ENCODE measurements around the gene FRYL. TPM values are rescaled to one million over a fixed set of nuclear protein-coding genes. Genes with fewer than 3 reads are reported as not detected.

FRYL gene
- total and polyA plus RNA-seq, 2 of the 13 experiments (the other 11 are each of a cell fraction or from before 2014, with no cell fraction given) = 9.7 to 19.6 TPM

DNA sequence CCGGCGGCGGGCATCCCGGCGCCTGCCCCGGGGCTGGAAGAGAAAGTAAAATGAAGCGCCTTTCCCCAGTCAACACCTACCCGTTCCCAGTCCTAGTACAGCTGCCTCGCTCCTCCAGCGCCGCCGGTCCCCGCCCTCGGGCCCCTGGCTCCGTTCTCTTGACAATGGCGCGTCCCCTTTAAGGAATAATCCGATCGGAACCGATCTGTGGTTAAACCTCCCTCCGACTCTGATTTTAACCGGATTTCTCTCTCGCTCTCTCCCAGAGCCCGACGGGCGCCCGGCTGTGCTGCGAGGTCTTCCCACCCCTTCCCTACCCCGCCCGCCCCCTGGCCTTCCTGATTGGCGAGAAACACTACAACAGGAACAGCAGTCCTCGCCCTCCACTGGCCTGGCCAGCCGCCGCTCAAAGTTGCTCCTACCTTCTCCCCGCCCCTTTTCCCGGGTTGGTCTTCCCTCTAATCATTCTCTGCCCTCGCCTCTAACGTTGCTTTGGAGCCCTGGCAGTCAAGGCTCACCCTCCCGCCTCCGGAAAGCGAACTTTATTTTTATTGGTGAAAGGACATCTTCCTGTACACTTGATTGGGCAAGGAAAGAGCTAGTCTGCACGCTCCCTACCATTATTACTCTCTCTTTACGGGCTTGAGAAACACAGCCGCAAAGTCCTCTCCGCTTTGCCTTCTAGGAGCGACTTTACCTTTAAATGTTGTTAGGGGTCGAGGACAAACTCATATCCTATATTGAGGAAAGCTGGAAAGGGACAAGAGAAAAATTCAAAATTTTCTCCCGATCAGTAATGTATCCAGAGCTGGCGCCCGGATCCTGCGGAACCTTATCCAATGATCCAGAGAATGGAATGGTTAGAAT is at the start of gene FRYL (continued):
- TF ChIP-seq, protein P1, sequence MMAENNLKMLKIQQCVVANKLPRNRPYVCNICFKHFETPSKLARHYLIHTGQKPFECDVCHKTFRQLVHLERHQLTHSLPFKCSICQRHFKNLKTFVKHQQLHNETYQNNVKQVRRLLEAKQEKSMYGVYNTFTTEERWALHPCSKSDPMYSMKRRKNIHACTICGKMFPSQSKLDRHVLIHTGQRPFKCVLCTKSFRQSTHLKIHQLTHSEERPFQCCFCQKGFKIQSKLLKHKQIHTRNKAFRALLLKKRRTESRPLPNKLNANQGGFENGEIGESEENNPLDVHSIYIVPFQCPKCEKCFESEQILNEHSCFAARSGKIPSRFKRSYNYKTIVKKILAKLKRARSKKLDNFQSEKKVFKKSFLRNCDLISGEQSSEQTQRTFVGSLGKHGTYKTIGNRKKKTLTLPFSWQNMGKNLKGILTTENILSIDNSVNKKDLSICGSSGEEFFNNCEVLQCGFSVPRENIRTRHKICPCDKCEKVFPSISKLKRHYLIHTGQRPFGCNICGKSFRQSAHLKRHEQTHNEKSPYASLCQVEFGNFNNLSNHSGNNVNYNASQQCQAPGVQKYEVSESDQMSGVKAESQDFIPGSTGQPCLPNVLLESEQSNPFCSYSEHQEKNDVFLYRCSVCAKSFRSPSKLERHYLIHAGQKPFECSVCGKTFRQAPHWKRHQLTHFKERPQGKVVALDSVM (CRISPR knock-in tag; IDR thresholded peaks at IDR 0.05) = no peak
- TF ChIP-seq, protein P2, sequence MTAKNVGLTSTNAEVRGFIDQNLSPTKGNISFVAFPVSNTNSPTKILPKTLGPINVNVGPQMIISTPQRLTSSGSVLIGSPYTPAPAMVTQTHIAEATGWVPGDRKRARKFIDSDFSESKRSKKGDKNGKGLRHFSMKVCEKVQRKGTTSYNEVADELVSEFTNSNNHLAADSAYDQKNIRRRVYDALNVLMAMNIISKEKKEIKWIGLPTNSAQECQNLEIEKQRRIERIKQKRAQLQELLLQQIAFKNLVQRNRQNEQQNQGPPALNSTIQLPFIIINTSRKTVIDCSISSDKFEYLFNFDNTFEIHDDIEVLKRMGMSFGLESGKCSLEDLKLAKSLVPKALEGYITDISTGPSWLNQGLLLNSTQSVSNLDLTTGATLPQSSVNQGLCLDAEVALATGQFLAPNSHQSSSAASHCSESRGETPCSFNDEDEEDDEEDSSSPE (CRISPR knock-in tag; IDR thresholded peaks at IDR 0.05) = peak; percentile 35
- no peak for TF ChIP-seq ZSCAN21 (CRISPR knock-in tag; IDR thresholded peaks at IDR 0.05; ENCODE audit: borderline replicate concordance)
- no peak for TF ChIP-seq ETV5 (CRISPR knock-in tag; IDR thresholded peaks at IDR 0.05; ENCODE audit: borderline replicate concordance)
- TF ChIP-seq, protein P3, sequence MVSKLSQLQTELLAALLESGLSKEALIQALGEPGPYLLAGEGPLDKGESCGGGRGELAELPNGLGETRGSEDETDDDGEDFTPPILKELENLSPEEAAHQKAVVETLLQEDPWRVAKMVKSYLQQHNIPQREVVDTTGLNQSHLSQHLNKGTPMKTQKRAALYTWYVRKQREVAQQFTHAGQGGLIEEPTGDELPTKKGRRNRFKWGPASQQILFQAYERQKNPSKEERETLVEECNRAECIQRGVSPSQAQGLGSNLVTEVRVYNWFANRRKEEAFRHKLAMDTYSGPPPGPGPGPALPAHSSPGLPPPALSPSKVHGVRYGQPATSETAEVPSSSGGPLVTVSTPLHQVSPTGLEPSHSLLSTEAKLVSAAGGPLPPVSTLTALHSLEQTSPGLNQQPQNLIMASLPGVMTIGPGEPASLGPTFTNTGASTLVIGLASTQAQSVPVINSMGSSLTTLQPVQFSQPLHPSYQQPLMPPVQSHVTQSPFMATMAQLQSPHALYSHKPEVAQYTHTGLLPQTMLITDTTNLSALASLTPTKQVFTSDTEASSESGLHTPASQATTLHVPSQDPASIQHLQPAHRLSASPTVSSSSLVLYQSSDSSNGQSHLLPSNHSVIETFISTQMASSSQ (IDR thresholded peaks at IDR 0.05; ENCODE audit: low read depth) = no peak
- TF ChIP-seq, protein P3 (CRISPR knock-in tag; IDR thresholded peaks at IDR 0.05; ENCODE audit: borderline replicate concordance) = no peak
- TF ChIP-seq TARDBP (CRISPR knock-in tag; IDR thresholded peaks at IDR 0.05) = peak; percentile 56; the same call in 1 of the 2 replicates
- TF ChIP-seq SMAD9 (CRISPR knock-in tag; IDR thresholded peaks at IDR 0.05) = no peak
- TF ChIP-seq ZBTB21 (CRISPR knock-in tag; IDR thresholded peaks at IDR 0.05) = 0 out of 2 replicates have a peak, but pooled peaks have one; percentile 3
- no peak for TF ChIP-seq ZNF121 (CRISPR knock-in tag; IDR thresholded peaks at IDR 0.05)
- TF ChIP-seq ZNF431 (CRISPR knock-in tag; IDR thresholded peaks at IDR 0.05; ENCODE audit: borderline replicate concordance, low read depth) = no peak
- TF ChIP-seq, protein P4, sequence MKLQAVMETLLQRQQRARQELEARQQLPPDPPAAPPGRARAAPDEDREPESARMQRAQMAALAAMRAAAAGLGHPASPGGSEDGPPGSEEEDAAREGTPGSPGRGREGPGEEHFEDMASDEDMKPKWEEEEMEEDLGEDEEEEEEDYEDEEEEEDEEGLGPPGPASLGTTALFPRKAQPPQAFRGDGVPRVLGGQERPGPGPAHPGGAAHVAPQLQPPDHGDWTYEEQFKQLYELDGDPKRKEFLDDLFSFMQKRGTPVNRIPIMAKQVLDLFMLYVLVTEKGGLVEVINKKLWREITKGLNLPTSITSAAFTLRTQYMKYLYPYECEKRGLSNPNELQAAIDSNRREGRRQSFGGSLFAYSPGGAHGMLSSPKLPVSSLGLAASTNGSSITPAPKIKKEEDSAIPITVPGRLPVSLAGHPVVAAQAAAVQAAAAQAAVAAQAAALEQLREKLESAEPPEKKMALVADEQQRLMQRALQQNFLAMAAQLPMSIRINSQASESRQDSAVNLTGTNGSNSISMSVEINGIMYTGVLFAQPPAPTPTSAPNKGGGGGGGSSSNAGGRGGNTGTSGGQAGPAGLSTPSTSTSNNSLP (IDR thresholded peaks at IDR 0.05; ENCODE audit: low read depth, low read length) = no peak
- peak; percentile 91 for TF ChIP-seq POLR2AphosphoS5 (IDR thresholded peaks at IDR 0.05; ENCODE audit: low read depth, low read length)
- no peak for TF ChIP-seq ELF4 (CRISPR knock-in tag; IDR thresholded peaks at IDR 0.05; ENCODE audit: borderline replicate concordance)
- TF ChIP-seq SOX5 (CRISPR knock-in tag; IDR thresholded peaks at IDR 0.05; ENCODE audit: borderline replicate concordance) = no peak
- TF ChIP-seq MLLT10 (CRISPR knock-in tag; IDR thresholded peaks at IDR 0.05) = no peak
- TF ChIP-seq GABPA (IDR thresholded peaks at IDR 0.05; ENCODE audit: low read depth, low read length) = peak; percentile 43; the same call in 1 of the 2 replicates
- TF ChIP-seq GABPA (CRISPR knock-in tag; IDR thresholded peaks at IDR 0.05; ENCODE audit: low read depth) = peak; percentile 81
- TF ChIP-seq RFX3 (CRISPR knock-in tag; IDR thresholded peaks at IDR 0.05) = no peak

Measured in HepG2 (cell line).